ENCODE measurements around the gene IVNS1ABP. TPM values are rescaled to one million over a fixed set of nuclear protein-coding genes. Genes with fewer than 3 reads are reported as not detected.

IVNS1ABP gene
- total and polyA plus RNA-seq, 2 experiments from 2014 or later = 73.5 to 162 TPM

DNA sequence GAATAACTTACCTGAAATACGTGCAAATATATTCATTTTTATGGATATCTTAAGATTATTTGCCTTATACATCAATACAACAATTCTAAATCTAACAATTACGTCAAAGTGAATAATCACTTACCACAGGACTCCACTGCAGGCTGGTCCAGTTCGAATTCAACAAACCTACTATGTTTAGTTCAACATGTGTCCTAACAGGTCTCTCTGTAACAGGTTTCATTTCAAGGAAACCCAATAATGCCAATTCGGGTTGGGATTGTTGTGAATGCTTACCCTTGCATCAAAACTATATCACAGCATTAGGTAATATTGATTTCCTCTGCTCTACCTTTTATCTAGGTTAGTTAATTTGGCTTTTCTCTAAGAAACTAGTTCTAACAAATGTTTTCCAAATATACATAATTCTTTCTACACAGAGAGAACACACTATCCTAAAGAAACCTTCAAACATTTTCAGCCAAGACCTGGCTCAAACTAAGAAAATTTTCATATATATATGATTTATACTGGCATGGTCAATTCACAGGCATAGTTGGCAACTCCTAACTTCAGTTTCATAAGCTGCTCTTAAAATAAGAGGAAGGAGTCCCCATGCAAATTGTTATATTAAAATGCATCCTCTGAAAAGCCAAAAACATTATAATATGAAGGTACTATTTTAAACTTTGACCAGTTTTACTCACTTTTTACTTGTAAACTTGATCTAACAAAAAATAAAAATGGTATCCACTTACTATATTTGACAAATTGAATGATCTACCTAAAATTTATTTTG lies 4.5 kb downstream of the IVNS1ABP start:
- H3K27ac ChIP-seq (ENCODE audit: low read depth) = no peak overlapping the region
- no peak overlapping the region for H2AFZ ChIP-seq
- Mint-ChIP-seq H3K27ac (no peak overlapping the region), H3K4me3 (peak overlapping the region; percentile 97), H3K27me3 (ENCODE audit: insufficient read depth, low read depth, poor library complexity) (peaks cover 5% of the 10 kb centered on the region), H3K36me3 (ENCODE audit: low read depth) (peaks cover 45% of the 10 kb centered on the region), H3K9me3 (peaks cover 1% of the 10 kb centered on the region; the same call in 2 of the 3 replicates), H3K4me1 (peaks cover 34% of the 10 kb centered on the region; the same call in 2 of the 3 replicates)
- ATAC-seq (no peak), DNase-seq (ENCODE audit: low spot score) (no peak)
- peaks cover 22% of the 10 kb centered on the region for H3K4me1 ChIP-seq (ENCODE audit: insufficient read depth)
- H3K4me3 ChIP-seq = peak overlapping the region; percentile 90
- H3K79me2 ChIP-seq (replicated peaks; ENCODE audit: insufficient read depth) = peaks cover 92% of the 10 kb centered on the region
- H3K27me3 ChIP-seq (ENCODE audit: insufficient read depth) = no peaks in the 10 kb centered on the region
- TF ChIP-seq CREB1 (CRISPR knock-in tag; IDR thresholded peaks at IDR 0.05; ENCODE audit: low read depth) (no peak), STAT1 (IDR thresholded peaks at IDR 0.05; ENCODE audit: unreplicated experiment) (no peak), NANOG (IDR thresholded peaks at IDR 0.05; ENCODE audit: borderline replicate concordance) (no peak), ZNF331 (CRISPR knock-in tag; IDR thresholded peaks at IDR 0.05; ENCODE audit: low read depth) (no peak), EZH2phosphoT487 (IDR thresholded peaks at IDR 0.05; ENCODE audit: unreplicated experiment) (no peak), POLR2AphosphoS5 (IDR thresholded peaks at IDR 0.05; ENCODE audit: low read depth) (no peak)
- TF ChIP-seq, protein P1, sequence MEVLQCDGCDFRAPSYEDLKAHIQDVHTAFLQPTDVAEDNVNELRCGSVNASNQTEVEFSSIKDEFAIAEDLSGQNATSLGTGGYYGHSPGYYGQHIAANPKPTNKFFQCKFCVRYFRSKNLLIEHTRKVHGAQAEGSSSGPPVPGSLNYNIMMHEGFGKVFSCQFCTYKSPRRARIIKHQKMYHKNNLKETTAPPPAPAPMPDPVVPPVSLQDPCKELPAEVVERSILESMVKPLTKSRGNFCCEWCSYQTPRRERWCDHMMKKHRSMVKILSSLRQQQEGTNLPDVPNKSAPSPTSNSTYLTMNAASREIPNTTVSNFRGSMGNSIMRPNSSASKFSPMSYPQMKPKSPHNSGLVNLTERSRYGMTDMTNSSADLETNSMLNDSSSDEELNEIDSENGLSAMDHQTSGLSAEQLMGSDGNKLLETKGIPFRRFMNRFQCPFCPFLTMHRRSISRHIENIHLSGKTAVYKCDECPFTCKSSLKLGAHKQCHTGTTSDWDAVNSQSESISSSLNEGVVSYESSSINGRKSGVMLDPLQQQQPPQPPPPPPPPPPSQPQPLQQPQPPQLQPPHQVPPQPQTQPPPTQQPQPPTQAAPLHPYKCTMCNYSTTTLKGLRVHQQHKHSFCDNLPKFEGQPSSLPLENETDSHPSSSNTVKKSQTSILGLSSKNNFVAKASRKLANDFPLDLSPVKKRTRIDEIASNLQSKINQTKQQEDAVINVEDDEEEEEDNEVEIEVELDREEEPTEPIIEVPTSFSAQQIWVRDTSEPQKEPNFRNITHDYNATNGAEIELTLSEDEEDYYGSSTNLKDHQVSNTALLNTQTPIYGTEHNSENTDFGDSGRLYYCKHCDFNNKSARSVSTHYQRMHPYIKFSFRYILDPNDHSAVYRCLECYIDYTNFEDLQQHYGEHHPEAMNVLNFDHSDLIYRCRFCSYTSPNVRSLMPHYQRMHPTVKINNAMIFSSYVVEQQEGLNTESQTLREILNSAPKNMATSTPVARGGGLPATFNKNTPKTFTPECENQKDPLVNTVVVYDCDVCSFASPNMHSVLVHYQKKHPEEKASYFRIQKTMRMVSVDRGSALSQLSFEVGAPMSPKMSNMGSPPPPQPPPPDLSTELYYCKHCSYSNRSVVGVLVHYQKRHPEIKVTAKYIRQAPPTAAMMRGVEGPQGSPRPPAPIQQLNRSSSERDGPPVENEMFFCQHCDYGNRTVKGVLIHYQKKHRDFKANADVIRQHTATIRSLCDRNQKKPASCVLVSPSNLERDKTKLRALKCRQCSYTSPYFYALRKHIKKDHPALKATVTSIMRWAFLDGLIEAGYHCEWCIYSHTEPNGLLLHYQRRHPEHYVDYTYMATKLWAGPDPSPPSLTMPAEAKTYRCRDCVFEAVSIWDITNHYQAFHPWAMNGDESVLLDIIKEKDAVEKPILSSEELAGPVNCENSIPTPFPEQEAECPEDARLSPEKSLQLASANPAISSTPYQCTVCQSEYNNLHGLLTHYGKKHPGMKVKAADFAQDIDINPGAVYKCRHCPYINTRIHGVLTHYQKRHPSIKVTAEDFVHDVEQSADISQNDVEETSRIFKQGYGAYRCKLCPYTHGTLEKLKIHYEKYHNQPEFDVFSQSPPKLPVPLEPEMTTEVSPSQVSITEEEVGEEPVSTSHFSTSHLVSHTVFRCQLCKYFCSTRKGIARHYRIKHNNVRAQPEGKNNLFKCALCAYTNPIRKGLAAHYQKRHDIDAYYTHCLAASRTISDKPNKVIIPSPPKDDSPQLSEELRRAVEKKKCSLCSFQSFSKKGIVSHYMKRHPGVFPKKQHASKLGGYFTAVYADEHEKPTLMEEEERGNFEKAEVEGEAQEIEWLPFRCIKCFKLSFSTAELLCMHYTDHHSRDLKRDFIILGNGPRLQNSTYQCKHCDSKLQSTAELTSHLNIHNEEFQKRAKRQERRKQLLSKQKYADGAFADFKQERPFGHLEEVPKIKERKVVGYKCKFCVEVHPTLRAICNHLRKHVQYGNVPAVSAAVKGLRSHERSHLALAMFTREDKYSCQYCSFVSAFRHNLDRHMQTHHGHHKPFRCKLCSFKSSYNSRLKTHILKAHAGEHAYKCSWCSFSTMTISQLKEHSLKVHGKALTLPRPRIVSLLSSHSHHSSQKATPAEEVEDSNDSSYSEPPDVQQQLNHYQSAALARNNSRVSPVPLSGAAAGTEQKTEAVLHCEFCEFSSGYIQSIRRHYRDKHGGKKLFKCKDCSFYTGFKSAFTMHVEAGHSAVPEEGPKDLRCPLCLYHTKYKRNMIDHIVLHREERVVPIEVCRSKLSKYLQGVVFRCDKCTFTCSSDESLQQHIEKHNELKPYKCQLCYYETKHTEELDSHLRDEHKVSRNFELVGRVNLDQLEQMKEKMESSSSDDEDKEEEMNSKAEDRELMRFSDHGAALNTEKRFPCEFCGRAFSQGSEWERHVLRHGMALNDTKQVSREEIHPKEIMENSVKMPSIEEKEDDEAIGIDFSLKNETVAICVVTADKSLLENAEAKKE (CRISPR knock-in tag; IDR thresholded peaks at IDR 0.05) = no peak
- TF ChIP-seq, protein P2, sequence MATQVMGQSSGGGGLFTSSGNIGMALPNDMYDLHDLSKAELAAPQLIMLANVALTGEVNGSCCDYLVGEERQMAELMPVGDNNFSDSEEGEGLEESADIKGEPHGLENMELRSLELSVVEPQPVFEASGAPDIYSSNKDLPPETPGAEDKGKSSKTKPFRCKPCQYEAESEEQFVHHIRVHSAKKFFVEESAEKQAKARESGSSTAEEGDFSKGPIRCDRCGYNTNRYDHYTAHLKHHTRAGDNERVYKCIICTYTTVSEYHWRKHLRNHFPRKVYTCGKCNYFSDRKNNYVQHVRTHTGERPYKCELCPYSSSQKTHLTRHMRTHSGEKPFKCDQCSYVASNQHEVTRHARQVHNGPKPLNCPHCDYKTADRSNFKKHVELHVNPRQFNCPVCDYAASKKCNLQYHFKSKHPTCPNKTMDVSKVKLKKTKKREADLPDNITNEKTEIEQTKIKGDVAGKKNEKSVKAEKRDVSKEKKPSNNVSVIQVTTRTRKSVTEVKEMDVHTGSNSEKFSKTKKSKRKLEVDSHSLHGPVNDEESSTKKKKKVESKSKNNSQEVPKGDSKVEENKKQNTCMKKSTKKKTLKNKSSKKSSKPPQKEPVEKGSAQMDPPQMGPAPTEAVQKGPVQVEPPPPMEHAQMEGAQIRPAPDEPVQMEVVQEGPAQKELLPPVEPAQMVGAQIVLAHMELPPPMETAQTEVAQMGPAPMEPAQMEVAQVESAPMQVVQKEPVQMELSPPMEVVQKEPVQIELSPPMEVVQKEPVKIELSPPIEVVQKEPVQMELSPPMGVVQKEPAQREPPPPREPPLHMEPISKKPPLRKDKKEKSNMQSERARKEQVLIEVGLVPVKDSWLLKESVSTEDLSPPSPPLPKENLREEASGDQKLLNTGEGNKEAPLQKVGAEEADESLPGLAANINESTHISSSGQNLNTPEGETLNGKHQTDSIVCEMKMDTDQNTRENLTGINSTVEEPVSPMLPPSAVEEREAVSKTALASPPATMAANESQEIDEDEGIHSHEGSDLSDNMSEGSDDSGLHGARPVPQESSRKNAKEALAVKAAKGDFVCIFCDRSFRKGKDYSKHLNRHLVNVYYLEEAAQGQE (IDR thresholded peaks at IDR 0.05; ENCODE audit: unreplicated experiment) = no peak
- TF ChIP-seq, protein P3, sequence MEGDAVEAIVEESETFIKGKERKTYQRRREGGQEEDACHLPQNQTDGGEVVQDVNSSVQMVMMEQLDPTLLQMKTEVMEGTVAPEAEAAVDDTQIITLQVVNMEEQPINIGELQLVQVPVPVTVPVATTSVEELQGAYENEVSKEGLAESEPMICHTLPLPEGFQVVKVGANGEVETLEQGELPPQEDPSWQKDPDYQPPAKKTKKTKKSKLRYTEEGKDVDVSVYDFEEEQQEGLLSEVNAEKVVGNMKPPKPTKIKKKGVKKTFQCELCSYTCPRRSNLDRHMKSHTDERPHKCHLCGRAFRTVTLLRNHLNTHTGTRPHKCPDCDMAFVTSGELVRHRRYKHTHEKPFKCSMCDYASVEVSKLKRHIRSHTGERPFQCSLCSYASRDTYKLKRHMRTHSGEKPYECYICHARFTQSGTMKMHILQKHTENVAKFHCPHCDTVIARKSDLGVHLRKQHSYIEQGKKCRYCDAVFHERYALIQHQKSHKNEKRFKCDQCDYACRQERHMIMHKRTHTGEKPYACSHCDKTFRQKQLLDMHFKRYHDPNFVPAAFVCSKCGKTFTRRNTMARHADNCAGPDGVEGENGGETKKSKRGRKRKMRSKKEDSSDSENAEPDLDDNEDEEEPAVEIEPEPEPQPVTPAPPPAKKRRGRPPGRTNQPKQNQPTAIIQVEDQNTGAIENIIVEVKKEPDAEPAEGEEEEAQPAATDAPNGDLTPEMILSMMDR (conservative IDR thresholded peaks at IDR 0.05; ENCODE audit: low read depth in 2 of 2) = no peak
- H3K9me2 ChIP-seq (ENCODE audit: insufficient read depth) = no peaks in the 10 kb centered on the region
- H4K20me1 ChIP-seq (replicated peaks; ENCODE audit: insufficient read depth) = peaks cover 30% of the 10 kb centered on the region
- H3F3A ChIP-seq (replicated peaks; ENCODE audit: low read depth) = 0 out of 2 replicates have a peak, but pooled peaks cover 1% of the 10 kb centered on the region
- peak overlapping the region; percentile 90 for H3K4me2 ChIP-seq
- H3K36me3 ChIP-seq (ENCODE audit: insufficient read depth) = peaks cover 38% of the 10 kb centered on the region
